IPS DF 4.7 (cell line): Measurements from ENCODE around the gene PDZD2.
"Not testable (repeated sequence)": the region's sequence is repeated elsewhere in the genome, so short reads cannot be mapped to it uniquely, and the experiment has no call there.

Experiments used
- DNase-seq: peaks from one replicate; pipeline ENCODE4 v3.0.0-alpha.2; 2013; ENCODE audit warnings: low spot score; ENCODE audit errors: extremely low read depth

The PDZD2 gene

GRCh38 chr5:31767335-31768031 lies 128.6 kb downstream of the PDZD2 start:
- no peak for DNase-seq

DNA sequence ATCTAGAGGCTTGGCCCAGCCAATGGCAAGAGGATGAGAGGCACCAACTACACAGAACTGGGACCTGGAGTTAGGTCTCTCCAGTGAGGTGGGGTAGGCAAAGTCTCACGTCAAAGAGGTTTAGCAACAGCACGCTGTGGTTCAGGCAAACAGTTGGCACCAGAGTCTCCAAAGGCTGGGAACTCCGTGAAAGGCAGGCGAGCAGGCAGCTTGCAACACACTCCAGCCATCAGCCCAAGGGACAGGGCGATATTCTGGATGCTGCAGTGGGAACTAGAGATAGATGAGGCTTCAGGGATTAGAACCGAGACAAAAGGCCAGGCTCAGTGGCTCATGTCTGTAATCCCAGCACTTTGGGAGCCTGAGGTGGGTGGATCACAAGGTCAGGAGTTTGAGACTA lies 129.1 kb downstream of the PDZD2 start:
- DNase-seq, result no peak

GRCh38 chr5:31768784-31769183 lies 129.9 kb downstream of the PDZD2 start:
- DNase-seq, result no peak

DNA sequence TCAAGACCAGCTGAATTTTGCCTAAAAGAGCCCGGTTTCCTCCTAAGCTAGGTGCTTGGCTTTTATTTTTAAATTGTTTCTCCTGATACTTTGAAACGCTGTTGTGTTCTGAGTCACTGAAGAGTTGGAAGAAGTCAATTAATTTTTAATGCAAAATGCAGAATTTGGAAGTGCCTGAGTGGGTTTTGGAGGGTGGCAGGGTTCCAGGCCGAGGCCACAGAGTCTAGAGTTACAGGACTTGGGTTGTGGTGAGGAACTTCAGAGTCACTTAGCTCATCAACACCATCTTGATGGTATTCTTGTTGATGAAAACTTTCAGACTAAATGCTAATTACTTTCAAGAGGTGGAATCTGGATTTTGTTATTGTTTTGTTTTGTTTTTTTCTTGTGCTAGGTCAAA lies 130.6 kb downstream of the PDZD2 start:
- DNase-seq, result no peak

GRCh38 chr5:31770132-31770720 lies 131.3 kb downstream of the PDZD2 start:
- DNase-seq, result no peak

DNA sequence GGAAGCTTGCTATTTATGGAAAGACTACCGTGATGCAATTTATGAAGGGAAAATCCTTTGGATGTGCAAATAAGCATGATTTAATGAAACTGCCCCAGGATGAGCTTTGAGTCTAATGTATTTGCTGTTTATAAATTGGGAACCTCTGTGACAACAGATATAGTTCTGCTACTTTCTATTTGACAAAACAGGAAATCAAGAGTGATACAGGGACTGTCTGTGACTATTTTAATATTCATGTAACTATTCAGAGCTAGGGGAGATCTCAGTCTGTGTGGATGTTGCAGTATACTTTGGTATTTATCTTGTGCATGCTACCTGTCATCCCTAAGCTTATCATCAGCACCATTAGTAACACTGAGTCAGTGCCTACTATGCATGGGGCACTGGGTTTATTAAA lies 132.1 kb downstream of the PDZD2 start:
- no peak for DNase-seq

GRCh38 chr5:31771500-31771899 lies 132.6 kb downstream of the PDZD2 start:
- no peak for DNase-seq

DNA sequence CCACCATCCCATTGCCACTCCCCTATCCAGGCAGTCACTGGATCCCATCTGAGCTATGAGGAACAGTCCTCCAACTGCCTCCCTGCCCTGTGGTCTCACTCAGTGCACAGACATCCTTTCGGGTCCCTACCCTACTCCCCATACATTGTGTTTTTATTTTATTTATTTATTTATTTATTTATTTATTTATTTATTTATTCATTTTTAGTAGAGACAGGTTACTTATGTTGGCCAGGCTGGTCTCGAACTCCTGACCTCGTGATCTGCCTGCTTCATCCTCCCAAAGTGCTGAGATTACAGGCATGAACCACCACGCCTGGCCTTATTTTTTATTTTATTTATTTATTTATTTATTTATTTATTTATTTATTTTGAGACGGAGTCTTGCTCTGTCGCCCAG lies 137.4 kb downstream of the PDZD2 start:
- not testable (repeated sequence) for DNase-seq

DNA sequence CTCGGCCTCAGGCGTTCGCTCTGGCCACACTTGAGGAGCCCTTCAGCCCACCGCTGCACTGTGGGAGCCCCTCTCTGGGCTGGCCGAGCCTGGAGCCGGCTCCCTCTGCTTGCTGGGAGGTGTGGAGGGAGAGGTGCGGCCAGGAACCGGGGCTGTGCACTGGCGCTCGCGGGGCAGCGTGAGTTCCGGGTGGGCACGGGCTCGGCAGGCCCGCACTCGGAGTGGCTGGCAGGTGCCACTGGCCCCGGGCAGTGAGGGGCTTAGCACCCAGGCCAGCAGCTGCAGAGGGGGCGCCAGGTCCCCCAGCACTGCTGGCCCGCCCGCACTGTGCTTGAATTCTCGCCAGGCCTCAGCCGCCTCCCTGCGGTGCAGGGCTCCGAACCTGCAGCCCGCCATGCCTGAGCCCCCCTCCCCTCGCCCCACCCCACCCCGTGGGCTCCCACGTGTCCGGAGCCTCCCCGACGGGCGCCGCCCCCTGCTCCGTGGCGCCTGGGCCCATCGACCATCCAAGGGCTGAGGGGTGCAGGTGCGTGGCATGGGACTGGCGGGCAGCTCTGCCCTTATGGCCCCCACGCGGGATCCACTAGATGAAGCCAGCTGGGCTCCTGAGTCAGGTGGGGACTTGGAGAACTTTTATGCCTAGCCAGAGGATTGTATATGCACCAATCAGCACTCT lies 138.2 kb downstream of the PDZD2 start:
- DNase-seq, result no peak

DNA sequence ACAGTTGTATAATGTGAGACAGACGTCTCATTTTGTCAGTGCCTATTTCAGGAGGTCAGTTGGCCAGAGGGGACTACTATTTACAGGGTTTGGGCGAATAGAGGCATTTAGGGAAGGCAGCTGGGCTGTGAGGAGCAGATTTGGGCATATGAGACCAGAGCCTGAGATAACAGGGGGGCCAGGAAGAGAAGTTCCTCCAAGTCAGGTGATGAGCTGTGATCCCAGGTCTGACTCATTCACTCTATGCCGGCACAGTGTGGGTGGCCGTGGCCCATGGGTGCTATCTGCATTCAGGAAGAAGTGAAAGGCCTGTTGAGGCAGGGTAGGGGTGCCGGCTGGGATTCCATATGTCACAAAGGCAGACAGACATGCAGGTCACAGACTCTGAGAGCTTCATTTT lies 142.8 kb downstream of the PDZD2 start:
- DNase-seq, result no peak

GRCh38 chr5:31783086-31783645 lies 144.2 kb downstream of the PDZD2 start:
- no peak for DNase-seq

- DNase-seq, result no peak
These were observed 144.8 kb downstream of the PDZD2 start for GRCh38 chr5:31783731-31784130.

GRCh38 chr5:31786090-31786631 lies 147.2 kb downstream of the PDZD2 start:
- no peak for DNase-seq

GRCh38 chr5:31794009-31794408 lies 155.1 kb downstream of the PDZD2 start:
- no peak for DNase-seq

- DNase-seq, result no peak
These were observed 159.2 kb downstream of the PDZD2 start for GRCh38 chr5:31798168-31798567.

GRCh38 chr5:31800351-31800750 lies 161.4 kb downstream of the PDZD2 start:
- DNase-seq, result no peak

DNA sequence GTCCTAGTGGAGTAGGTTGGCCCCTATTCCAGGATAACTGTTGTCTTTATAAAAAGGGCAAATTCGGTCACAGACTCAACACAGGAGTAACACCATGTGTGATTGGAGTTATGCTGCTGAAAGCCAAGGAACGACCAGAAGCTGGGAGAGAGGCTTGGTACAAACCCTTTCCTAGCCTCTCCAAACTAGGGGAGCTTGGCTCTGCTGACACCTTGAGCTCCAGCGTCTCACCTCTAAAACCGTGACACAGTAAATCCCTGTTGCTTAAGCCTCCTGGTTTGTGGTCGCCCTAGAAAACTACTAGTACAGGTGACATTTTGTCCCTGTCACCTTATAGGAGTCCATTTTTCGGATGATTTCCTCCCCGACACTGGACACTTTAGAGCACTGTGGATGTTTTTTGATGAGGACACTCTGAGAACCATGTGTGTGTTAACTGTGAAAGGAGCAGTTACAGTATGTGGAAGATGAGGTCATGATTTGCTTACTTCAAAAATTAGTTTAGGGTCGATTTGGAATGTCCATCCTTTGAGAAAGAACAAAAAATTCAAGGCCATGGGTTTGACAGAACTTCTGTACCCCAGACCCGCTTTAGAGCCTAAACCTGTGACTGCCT lies 167.0 kb downstream of the PDZD2 start:
- no peak for DNase-seq

DNA sequence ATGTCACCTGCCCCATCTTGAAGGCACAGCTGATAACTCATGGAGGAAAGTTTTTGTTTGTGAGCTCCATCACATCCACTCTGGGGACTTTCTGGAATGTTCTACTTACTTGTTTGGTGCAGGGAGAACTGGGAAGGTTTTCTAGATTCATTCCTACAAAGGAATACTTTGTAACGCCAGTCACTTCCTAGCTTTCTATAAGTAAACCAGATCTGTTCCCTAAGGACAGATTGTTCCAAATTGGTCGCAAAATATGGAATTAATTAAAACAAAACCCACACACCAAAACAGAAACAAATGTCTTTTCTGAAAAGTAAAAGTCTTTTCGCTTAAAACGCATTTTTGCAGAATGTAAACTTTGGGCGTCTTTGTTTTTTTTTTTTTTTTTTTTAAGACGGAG lies 167.6 kb downstream of the PDZD2 start:
- DNase-seq, result no peak

GRCh38 chr5:31807789-31808540 lies 169.0 kb downstream of the PDZD2 start:
- DNase-seq, result no peak

DNA sequence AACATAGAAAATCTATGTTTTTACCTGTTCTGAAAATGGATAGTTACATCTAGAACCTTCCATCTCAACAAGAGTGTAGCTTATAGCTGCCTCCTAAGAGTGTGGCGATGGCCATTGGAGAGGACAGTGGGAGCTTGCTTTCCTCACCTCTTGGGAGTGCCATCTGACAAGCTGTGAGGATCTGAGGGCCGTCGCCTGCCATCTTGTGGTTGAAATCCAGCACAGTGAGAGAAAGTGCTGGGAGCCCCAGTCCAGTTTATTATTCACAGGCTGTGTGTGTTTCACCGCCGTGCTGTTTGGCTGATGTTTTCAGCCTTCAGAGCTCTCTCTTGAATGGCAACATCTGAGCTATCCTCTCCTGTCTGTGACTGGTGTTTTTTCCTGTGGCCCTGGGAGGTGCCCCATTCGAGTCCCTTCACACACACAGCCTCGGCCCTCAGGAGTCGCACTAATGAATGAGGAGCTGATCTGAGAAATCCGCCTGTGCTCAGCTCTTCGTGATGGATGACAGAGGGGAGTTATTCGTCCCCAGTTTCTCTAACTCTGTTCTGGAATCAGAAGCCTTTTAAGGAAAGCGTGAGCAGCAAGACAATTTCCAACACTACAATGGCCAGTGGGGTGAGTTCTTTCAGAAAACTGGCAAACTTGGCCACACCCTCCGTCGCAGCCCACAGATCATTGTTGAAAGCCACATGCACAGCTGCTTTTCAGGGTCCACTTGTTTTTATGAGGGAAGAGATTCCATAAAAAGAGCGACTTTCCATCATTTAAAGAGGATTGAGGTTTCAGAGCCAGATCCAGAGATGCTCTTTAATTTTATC lies 170.3 kb downstream of the PDZD2 start:
- DNase-seq, result peak; percentile 62
